Trophoblast cell (in vitro differentiated cells and primary cell): ENCODE results near the gene APAF1.
A peak's percentile ranks its signal among the peaks of the same experiment; 100 is the strongest.

Experiments
- DNase-seq, 2 donors: peaks; one replicate each; pipeline ENCODE4 v3.0.0-alpha.2; 2016
- H2AFZ ChIP-seq: 2 replicates; pipeline ENCODE4 v1.6.1; 2013; ENCODE audit warnings: low read length, moderate library complexity, mild to moderate bottlenecking; ENCODE audit not compliant: insufficient read depth, poor library complexity
- H2AK5ac ChIP-seq: 2 replicates; pipeline ENCODE4 v1.6.1; 2013; ENCODE audit warnings: mild to moderate bottlenecking, low read length
- H2BK120ac ChIP-seq: 2 replicates; pipeline ENCODE4 v1.6.1; 2013; ENCODE audit warnings: low read length, mild to moderate bottlenecking, moderate library complexity; ENCODE audit not compliant: insufficient read depth, poor library complexity
- H2BK12ac ChIP-seq: 2 replicates; pipeline ENCODE4 v1.6.1; 2013; ENCODE audit warnings: mild to moderate bottlenecking, low read length, moderate library complexity
- H2BK5ac ChIP-seq: 2 replicates; pipeline ENCODE4 v1.6.1; 2013; ENCODE audit warnings: low read length, low read depth, moderate library complexity, mild to moderate bottlenecking; ENCODE audit not compliant: poor library complexity
- H3K14ac ChIP-seq: 2 replicates; pipeline ENCODE4 v1.6.1; 2013; ENCODE audit warnings: mild to moderate bottlenecking, low read length
- H3K18ac ChIP-seq: 2 replicates; pipeline ENCODE4 v1.6.1; 2013; ENCODE audit warnings: mild to moderate bottlenecking, low read length
- H3K23ac ChIP-seq: 2 replicates; pipeline ENCODE4 v1.6.1; 2013; ENCODE audit warnings: low read length
- H3K27ac ChIP-seq: 2 replicates; pipeline ENCODE4 v1.5.1; 2013; ENCODE audit warnings: low read depth, mild to moderate bottlenecking, inconsistent platforms, low read length, moderate library complexity
- H3K27me3 ChIP-seq: 2 replicates; pipeline ENCODE4 v1.6.1; 2013; ENCODE audit warnings: inconsistent platforms, mild to moderate bottlenecking, low read length, moderate library complexity; ENCODE audit not compliant: insufficient read depth
- H3K36me3 ChIP-seq, 2 experiments: 1 replicate in 1 of 2; 2 replicates in 1 of 2; pipeline ENCODE4 v1.6.1; 2013; ENCODE audit warnings: low read length in 2 of 2, mild to moderate bottlenecking in 2 of 2, moderate library complexity in 1 of 2; ENCODE audit not compliant: insufficient read depth in 2 of 2, control insufficient read depth in 1 of 2
- H3K4ac ChIP-seq: 2 replicates; pipeline ENCODE4 v1.6.1; 2013; ENCODE audit warnings: low read depth, mild to moderate bottlenecking, low read length, moderate library complexity
- H3K4me1 ChIP-seq, 2 experiments: 1 replicate in 1 of 2; 2 replicates in 1 of 2; pipeline ENCODE4 v1.6.1; 2013; ENCODE audit warnings: low read length in 2 of 2, mild to moderate bottlenecking in 2 of 2, moderate library complexity in 1 of 2; ENCODE audit not compliant: insufficient read depth in 2 of 2, control insufficient read depth in 1 of 2
- H3K4me2 ChIP-seq: 2 replicates; pipeline ENCODE4 v1.6.1; 2013; ENCODE audit warnings: inconsistent platforms, mild to moderate bottlenecking, low read length, moderate library complexity
- H3K4me3 ChIP-seq: 2 replicates; pipeline ENCODE4 v1.5.1; 2013; ENCODE audit warnings: mild to moderate bottlenecking, low read depth, low read length, inconsistent platforms
- H3K79me1 ChIP-seq: one replicate; pipeline ENCODE4 v1.6.1; 2013; ENCODE audit warnings: low read length
- H3K79me2 ChIP-seq: 2 replicates; pipeline ENCODE4 v1.6.1; 2013; ENCODE audit warnings: low read length, mild to moderate bottlenecking; ENCODE audit not compliant: control insufficient read depth, insufficient read depth, poor library complexity
- H3K9ac ChIP-seq: 2 replicates; pipeline ENCODE4 v1.6.1; 2013; ENCODE audit warnings: mild to moderate bottlenecking, low read length
- H3K9me3 ChIP-seq: 2 replicates; pipeline ENCODE4 v1.6.1; 2013; ENCODE audit warnings: low read depth, mild to moderate bottlenecking, control low read depth, inconsistent platforms, low read length; ENCODE audit not compliant: insufficient read depth
- H4K12ac ChIP-seq: 2 replicates; pipeline ENCODE4 v1.6.1; 2013; ENCODE audit warnings: low read depth, mild to moderate bottlenecking, low read length, moderate library complexity
- H4K8ac ChIP-seq: 2 replicates; pipeline ENCODE4 v1.6.1; 2013; ENCODE audit warnings: low read depth, mild to moderate bottlenecking, low read length, moderate library complexity
- H4K91ac ChIP-seq: one replicate; pipeline ENCODE4 v1.6.1; 2013; ENCODE audit warnings: low read depth, mild to moderate bottlenecking, low read length, moderate library complexity
- WGBS: extraction: QIAGEN DNeasy Blood & Tissue Kit; methylation state at CpG from one replicate; pipeline ENCODE4 v1.1.7; 2013; ENCODE audit warnings: missing lambda C conversion rate; ENCODE audit not compliant: insufficient read length, insufficient coverage; ENCODE audit errors: extremely low coverage; 5-methylcytosine and 5-hydroxymethylcytosine counted together

Gene APAF1

DNA sequence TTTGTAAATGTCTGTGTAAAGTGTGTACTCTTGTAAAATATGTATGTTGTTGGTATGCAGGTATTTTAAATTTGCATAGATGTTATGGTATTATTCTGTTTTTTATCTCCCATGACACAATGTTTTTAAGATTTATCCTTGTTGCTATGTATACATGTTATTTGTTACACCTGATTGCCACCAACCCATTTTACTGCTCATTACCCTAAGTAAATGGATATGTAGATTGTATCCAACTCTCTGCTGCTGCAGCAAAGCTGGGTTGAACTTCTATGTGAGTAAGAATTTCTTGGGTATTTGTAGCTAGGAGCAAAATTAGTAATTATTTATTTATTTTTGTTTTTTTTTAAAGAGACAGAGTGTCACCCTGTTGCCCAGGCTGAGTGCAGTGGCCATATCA is 6.2 kb downstream of the APAF1 start:
- H3K4me1 ChIP-seq: no peaks in the 10 kb centered on the region
- H4K91ac ChIP-seq: no peak overlapping the region
- H4K12ac ChIP-seq: no peak overlapping the region
- no peaks in the 10 kb centered on the region for H3K79me1 ChIP-seq
- H3K18ac ChIP-seq: no peak overlapping the region
- H2AK5ac ChIP-seq: no peak overlapping the region
- H3K9ac ChIP-seq: no peak overlapping the region
- H3K36me3 ChIP-seq: peaks cover 4 to 13% of the 10 kb centered on the region in 2 experiments
- H4K8ac ChIP-seq: no peak overlapping the region
- H2BK12ac ChIP-seq: no peak overlapping the region
- no peak overlapping the region for H3K14ac ChIP-seq
- H3K9me3 ChIP-seq: no peaks in the 10 kb centered on the region
- H3K4ac ChIP-seq: no peak overlapping the region
- H3K79me2 ChIP-seq: no peaks in the 10 kb centered on the region
- no peak overlapping the region for H2BK5ac ChIP-seq
- no peak overlapping the region for H3K4me3 ChIP-seq
- no peak overlapping the region for H3K27ac ChIP-seq
- H3K4me2 ChIP-seq: no peak overlapping the region
- H3K23ac ChIP-seq: no peak overlapping the region
- H2AFZ ChIP-seq: no peak overlapping the region
- peak in 1 of 2 donors; percentile 12 for DNase-seq
- no peak overlapping the region for H2BK120ac ChIP-seq
- no peaks in the 10 kb centered on the region for H3K27me3 ChIP-seq

- Histone ChIP-seq H2BK5ac (no peak overlapping the region), H3K14ac (no peak overlapping the region), H3K36me3 (peaks cover 4 to 14% of the 10 kb centered on the region in 2 experiments), H3K27ac (no peak overlapping the region), H3K4me1 (no peaks in the 10 kb centered on the region), H3K79me2 (no peaks in the 10 kb centered on the region), H4K12ac (no peak overlapping the region), H2BK120ac (no peak overlapping the region), H3K18ac (no peak overlapping the region), H3K9me3 (no peaks in the 10 kb centered on the region), H2BK12ac (no peak overlapping the region), H3K27me3 (no peaks in the 10 kb centered on the region), H3K4me3 (no peak overlapping the region), H3K23ac (no peak overlapping the region), H3K4ac (no peak overlapping the region), H3K9ac (no peak overlapping the region), H2AFZ (no peak overlapping the region), H4K8ac (no peak overlapping the region), H3K79me1 (no peaks in the 10 kb centered on the region), H3K4me2 (no peak overlapping the region), H2AK5ac (no peak overlapping the region), H4K91ac (no peak overlapping the region)
- peak in 1 of 2 donors; percentile 71 for DNase-seq
- WGBS: no CpG with 5 or more reads among the region's 1 CpG
Measured at GRCh38 chr12:98653866-98654493, 8.9 kb downstream of the APAF1 start.

GRCh38 chr12:98656289-98657101 is 11.4 kb downstream of the APAF1 start:
- Histone ChIP-seq H3K18ac (no peak overlapping the region), H2BK120ac (no peak overlapping the region), H4K12ac (no peak overlapping the region), H2BK12ac (no peak overlapping the region), H2AK5ac (no peak overlapping the region), H3K23ac (no peak overlapping the region), H3K27me3 (no peaks in the 10 kb centered on the region), H3K27ac (no peak overlapping the region), H3K4me2 (no peak overlapping the region), H3K79me2 (no peaks in the 10 kb centered on the region), H3K9me3 (no peaks in the 10 kb centered on the region), H2AFZ (no peak overlapping the region), H3K14ac (no peak overlapping the region), H3K36me3 (peaks cover 14 to 16% of the 10 kb centered on the region in 2 experiments), H3K4ac (no peak overlapping the region), H3K4me1 (no peaks in the 10 kb centered on the region), H2BK5ac (no peak overlapping the region), H3K4me3 (no peak overlapping the region), H3K9ac (no peak overlapping the region), H4K91ac (no peak overlapping the region), H4K8ac (no peak overlapping the region), H3K79me1 (no peaks in the 10 kb centered on the region)
- DNase-seq: no peak
- no CpG with 5 or more reads among the region's 6 CpGs for WGBS

- Histone ChIP-seq H3K18ac (no peak overlapping the region), H3K23ac (no peak overlapping the region), H2AFZ (no peak overlapping the region), H3K79me1 (no peaks in the 10 kb centered on the region), H4K91ac (no peak overlapping the region), H3K14ac (no peak overlapping the region), H3K4me3 (no peak overlapping the region), H2AK5ac (no peak overlapping the region), H3K4me1 (no peaks in the 10 kb centered on the region), H3K79me2 (no peaks in the 10 kb centered on the region), H4K8ac (no peak overlapping the region), H3K9ac (no peak overlapping the region), H2BK120ac (no peak overlapping the region), H3K27ac (no peak overlapping the region), H2BK12ac (no peak overlapping the region), H2BK5ac (no peak overlapping the region), H3K36me3 (peaks cover 18 to 20% of the 10 kb centered on the region in 2 experiments), H3K4ac (no peak overlapping the region), H3K4me2 (no peak overlapping the region), H3K9me3 (no peaks in the 10 kb centered on the region), H4K12ac (no peak overlapping the region), H3K27me3 (no peaks in the 10 kb centered on the region)
- no peak for DNase-seq
Measured at GRCh38 chr12:98660521-98660920, 15.4 kb downstream of the APAF1 start.
